ENCODE data around the gene ZFP57.
A peak's percentile ranks its signal among the peaks of the same experiment; 100 is the strongest.

ZFP57 gene

DNA sequence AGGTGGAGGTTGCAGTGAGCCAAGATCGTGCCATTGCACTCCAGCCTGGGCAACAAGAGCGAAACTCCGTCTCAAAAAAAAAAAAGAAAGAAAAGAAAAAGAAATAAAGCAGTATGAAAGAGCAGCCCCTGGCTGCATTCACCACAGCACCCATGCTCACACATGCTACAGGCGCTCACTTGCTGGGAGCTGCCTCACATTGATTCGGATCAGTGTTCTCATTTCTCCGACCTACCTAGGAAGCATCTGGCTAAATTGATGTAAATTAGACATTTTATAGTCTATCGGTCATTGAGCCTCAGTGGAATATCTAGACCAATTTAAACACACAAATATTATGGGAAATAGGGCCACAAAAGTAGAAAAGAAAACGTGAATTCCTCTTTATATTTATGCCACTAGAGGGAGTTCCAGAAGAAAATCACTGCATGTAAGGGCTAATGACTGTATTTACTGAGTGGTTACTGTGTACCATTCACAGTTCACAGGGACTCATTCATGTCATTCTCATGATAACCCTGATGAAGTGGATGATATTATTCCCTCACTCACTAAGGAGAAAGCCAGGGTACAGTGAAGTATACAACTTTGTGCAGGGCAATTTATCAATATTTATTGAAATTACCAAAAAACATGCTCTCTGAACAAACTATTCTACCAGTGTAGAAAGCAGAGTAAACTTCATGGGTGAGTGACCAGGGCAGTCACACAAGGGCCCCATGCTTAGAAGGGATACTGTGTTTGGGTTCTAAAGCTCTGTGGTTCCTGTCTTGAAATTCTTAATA is 29.3 kb downstream of the ZFP57 start:
- DNase-seq, result no peak

DNA sequence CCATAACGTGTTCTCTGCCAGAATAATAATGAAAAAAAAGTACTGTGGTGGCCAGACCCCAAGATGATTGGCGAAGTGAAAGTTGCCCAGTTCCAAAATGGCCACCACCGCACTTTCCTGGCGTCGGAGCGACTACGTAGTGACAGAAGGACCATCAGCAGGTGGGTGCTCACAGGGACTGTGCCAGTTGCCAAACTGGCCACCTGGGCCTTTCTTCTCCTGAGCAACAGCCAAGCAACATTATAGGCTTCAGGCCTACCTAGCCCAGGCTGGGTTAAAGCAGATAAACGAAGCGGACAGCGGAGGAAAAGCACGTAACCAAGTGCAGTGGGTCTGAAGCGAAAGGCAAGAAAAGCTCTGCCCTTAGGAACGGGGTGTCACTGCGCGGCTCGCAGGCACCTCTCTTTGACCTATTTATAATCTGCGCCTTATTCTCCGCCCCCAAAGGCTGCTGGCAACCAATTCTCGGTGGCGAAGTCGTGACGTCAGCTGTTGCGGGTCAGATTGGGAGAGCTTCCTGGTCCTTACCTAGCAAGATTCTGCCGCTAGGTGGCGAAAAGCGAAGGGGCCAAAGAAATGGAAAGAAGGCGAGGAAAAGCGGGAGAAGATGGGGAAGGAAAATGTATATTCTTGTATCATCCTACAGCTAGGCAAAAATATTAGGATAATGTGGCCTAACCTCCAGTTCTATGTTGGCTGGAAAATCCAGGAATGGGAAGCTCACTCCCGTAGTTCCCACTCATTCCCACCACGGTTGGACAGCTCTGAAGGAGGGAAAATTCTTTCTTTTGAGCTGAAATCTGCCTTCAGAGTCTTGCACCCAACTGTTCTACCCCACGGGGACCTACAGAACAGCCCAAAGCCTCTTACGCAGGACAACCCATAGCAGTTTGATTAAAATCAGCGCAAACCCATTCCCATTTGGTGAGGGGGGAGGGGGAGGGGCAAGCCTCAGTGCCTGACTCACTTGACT is 31.0 kb downstream of the ZFP57 start:
- peak; percentile 98 for DNase-seq

DNA sequence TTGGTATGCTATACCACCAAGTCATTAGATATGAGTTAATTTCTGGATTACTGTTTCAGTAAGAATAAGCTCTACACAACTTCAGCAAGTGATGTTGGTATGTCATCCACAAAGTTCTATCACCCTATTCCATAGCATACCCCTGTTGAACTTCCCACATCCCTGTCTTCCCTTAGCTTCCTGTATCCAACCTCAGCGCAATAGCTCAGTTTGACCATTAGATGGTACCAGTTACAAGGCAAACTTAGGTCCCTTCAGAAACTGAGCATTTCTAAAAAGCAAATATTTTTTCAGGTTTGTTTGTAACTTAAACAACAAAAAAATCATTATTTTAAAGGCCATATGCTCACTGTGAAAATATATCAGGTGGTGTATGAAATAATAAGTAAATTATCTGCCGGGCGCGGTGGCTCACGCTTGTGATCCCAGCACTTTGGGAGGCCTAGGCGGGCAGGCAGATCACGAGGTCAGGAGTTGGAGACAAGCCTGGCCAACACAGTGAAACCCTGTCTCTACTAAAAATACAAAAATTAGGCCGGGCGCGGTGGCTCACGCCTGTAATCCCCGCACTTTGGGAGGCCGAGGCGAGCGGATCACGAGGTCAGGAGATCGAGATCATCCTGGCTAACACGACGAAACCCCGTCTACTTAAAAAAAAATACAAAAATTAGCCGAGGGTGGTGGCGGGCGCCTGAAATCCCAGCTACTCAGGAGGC is 32.9 kb downstream of the ZFP57 start:
- DNase-seq, result no peak

DNA sequence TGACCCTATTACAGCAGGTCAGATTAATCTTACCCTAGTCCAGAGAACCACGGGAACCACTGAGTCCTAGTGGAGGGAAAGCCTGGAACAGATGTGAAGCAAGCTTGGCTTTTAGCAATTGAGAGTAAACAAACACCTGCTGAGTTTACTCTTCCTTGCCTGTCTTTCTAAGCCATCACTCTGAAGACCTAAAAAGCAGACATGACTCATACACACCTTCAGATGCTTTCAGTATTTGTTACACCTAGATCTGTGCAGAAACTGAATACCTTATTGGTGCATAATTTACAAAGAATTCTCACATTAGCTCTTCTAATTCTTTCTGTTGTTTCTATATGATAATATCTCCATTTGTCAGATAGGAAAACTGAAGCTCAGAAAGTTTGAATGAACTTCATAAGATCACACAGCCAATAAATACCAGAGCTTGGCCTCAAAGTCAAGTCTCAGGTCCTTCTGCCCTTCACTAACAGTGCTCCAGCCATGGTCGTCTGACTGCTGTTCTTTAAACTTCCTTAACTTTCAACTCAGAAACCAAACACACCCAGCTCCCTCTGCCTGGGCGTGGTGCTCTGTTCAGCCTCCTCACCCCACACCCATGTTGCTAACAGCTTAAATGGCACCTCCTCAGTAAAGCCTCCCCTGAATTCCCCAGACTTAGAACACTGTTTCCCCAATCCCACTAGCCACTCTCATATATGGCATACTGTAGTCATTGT is 39.4 kb downstream of the ZFP57 start:
- DNase-seq, result no peak

DNA sequence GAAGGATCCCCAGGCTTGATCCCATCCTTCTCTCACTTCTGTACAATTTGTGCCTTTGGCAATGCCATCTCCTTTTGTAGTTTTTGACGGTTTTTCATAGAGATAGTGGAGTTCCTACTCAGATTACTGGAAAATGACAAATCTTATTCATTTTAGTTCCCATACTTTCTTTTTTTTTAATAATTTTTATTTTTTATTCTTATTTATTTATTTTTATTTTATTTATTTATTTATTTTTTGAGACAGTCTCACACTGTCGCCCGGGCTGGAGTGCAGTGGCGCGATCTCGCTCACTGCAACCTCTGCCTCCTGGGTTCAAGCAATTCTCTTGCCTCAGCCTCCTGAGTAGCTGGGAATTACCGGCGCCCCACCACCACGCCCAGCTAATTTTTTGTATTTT is 43.7 kb downstream of the ZFP57 start:
- DNase-seq, result no peak

DNA sequence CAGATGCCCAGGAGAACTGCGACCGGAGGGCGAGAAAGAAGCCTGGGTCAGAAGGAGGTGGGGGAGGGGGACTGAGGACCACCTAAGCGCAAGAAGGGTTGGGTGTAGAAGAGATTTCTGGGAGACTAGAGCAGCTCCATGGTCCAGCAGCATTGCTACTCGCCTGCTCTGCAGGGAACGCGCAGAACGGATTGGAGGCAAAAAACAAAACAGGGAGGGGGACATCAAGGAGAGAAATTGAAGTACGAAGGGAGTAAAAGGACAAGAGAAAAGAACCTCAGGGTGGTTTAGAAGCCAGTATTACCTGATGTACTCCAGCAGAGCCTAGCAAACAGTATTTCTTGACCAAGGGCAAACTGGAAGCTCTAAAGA is 47.4 kb downstream of the ZFP57 start:
- no peak for DNase-seq

DNA sequence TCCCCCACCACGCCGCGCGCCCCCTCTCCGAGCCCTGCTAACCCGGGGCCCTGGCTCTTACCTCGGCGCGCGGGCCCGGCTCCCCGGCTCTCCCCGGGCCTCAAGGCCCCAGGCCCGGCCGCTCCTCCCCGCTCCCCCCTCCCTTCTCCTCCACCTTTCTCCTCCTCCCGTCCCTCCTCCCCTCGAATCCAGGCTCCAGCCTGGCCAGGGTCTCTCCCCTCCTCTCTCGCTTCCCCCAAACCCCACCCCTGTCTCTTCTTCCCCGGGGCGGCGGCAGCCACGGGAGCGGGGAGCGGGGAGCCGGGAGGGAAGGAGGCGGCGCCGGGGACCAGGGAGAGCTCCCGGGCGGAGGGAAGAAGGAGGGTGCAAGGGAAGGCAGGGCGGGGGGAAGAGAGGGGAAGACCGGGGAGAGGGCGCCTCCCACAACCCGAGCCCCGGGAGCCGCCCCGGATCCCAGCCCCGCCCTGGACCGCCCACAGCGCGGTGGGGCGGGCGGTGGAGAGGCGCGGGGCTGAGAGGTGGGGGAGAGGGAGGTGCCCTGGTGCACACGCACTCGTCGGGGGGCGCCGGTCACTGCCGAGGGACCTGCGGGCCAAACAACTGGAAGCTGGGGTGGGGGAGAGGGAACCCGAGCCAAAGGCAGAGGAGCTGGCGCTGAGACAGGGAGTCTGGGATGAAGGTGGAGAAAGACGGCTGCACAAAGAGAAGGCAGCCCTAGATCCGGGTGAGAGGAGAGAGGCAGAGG is 48.0 kb downstream of the ZFP57 start, which contains the start of gene GABBR1:
GABBR1 (minus strand) TSS at position 395 of the 745 bp plus-strand sequence. CDS start 798 bp downstream, outside the sequence.
- DNase-seq, result peak; percentile 66

DNA sequence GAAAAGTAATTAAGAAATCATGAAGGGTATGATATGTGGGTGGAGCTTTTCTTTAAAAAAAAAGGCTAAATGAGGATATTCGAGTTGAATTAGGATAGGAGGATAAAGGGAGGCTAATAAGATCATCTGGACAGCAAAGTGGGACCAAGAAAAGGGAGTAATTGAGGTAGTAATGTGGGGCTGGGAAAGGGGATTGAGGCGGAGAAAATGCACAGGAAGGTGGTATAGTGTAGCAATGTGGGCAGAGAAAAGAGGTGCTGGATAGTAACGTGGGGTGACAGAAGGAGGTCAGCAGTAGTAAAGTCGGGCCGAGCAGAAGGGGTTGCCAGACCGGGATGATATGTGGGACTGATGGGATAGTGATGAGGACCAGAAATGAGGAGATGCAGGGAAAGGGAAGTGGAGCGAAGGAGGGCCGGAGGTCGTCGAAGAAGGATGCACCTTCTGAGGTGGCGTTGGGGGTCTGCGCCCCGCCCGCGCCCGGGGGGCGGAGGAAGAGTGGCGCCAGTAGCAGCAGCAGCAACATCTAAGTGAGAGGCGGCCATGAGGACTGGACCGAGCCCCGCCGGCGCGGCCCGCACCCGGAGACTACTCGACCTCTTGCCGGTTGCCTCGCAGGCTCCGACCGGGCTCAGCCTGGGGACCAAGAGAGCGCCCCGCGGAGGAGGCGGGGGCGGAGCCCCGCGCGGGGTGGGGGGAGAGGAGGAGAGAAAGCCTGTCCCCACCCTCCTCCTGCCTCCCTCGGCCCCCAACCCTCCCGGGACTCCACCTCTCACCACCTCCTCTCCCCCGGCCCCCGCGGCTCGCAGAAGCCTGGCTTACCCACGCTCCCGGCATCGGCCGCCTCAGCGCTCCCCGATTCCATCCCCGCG is 48.9 kb downstream of the ZFP57 start:
- peak; percentile 24 for DNase-seq

DNA sequence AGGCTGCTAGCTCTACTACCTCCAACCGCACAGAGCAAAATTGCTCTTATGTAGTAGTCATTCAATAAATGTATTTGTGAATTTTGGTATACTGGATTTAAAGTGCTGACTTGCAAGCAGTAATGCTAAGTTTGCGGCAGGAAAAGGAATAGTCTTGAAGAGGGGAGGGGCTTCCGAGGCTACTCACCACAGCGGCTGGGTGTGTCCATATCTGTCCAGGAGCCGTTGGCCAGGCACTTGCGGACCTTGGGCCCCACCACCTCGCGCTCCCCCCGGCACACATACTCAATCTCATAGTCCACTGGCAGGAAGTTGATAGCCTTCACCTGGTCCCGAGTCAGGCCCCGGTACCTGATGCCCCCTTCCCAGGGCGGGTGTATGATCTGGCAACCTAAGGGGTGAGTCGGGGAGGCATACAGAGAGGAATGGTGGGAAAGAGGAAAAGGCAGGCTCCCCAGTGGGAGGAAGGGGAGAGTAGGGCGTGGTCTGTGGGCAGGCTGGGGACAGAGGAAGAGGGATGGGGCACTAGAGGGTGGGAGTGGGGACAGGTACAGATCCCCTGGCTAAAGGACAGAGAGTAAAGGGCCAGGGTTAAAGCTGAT is 49.6 kb downstream of the ZFP57 start:
- DNase-seq, result no peak

DNA sequence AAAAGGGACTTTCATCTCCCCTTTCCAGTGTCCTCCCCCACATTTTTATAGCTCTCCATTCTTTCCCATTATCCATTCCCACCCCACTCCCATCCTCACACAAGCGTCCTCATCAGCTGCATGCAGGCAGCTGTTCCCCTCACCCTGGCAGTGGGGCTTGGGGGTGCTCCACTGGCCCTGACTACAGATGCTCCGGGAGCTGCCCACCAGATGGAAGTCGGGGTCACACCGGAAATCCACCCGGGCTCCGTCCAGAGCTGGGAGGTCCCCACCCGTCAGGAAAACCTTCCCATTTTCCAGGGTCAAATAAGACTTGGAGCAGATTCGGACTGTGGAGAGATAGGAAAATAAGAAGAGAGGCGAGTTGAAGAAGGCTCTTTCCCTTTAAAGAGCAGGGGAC is 50.6 kb downstream of the ZFP57 start:
- DNase-seq, result no peak

DNA sequence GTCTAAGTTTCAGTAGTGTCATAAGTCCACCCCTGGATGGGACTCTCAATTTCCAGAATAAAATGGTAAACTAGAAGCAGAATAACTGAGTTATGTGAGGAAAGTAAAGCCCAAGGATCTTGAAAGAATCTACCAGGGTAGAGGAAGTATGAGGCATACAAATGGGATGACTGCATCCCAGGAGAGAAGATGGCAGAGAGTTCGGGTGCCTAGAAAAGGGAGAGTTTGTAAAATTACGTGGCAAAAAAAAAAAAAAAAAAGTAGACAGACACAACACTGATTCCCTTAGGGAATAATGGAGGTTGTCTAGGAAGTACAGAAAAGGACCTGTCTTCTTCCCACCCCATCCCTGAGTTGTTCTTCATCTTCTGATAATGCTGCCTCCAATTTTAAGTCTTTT is 51.4 kb downstream of the ZFP57 start:
- DNase-seq, result no peak

DNA sequence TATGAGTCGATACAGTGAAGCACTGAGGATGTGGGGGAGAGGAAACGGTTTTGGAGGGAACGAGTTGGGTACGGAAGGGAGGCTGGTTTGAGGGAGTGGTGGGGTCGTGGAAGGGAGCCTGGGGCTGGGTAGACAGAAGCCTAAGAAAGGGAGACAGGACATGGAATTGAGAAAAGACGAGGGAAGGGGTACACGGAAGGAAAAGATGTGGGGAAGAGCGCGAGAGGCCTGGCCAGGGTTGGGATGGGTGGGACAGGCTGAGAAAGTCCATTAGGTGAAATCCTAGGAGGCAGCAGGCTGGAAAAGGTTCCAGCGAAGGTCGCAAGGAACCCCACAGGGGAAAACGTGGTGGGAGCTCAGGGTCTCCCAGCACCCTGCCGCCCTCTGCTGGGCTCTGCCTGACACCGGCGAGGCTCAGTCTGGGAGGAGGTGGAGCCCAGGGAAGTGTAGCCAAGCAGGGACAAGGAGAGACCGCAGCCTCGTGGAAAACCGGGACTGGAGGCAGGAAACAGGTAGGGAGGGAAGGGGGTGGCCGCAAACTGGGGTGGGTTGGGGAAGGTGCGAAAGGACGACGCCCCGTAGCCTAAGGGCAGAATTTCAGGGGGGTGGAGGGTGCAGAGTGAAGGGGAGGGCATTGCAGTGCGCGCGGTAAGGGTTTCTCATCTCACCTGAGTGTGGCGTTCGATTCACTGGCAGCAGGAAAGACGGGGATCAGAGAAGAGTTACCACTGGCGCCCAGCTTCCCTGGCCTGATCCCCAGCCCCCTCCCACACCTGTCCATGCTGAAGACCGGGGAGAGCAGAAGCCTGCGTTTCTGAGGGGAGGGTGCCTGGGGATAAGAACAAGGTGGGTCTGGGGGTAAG is 52.3 kb downstream of the ZFP57 start:
- DNase-seq, result peak; percentile 52

DNA sequence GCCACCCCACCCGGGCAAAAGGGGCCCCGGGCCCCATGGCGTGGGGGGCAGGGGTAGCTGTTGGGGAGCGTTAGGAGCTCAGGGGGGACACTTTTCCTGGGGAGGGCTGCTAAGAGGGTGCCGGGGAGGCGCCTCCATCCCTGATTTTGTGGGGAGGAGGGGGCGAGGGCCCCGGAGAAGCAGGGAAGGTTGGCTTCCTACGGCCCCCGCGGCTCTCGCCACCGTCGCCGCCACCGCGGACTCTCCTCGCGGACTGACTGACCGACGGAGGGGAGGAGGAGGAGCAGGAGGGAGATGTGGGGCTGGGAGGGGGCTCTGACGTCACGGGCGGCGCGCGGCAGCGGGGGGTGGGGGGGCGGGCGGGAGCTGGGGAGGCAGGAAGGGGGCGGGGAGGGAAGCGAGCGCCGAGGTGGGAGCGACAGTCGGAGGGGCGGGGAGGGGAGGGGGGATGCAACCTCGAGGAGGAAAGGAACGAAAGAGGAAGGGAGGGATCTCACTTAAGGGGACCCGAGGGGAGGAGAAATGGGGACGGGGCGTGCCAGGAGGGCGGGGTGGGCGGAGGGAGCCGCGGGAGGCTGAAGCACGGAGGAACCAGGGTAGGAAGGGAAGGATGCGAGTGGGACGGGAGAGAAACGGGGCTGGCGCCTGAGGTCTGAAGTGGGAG is 53.1 kb downstream of the ZFP57 start:
- peak; percentile 25 for DNase-seq

DNA sequence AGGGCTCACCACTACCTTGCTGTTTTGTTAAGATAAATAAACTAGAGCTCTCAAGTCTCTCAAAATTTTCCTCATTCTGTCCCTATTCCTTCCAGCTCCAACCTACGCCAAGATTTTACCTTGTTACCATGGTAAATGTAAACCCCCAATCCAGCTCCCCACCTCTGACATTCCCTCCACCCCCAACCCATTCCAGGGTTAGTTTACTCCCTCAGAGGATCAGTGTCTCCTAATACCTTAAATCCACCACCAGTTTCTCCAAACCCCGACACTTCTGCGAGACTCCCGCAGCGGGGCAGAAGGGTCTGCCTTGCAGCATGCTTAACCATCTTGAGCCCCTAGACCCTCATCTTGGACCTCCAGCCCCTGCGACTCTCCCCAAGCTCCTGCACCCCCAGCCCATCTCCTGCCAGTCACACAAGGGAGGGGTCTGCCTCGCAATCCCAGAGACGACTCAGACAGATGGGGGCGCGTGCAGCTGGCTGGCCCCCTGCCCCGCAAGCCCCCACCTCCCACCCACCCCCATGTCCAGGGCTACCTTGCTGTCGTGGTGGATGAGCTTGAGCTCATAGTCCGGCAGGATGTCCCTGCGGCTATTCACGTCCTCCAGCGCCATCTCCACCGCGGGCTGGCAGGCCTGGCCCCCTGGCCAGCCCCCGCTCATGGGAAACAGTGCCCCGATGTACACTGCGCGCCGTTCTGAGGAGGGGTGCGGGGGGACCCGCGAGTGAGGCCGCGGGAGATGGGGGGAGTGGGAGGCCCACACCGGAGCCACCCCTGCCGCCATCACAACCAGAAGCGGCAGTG is 53.8 kb downstream of the ZFP57 start:
- DNase-seq, result no peak

DNA sequence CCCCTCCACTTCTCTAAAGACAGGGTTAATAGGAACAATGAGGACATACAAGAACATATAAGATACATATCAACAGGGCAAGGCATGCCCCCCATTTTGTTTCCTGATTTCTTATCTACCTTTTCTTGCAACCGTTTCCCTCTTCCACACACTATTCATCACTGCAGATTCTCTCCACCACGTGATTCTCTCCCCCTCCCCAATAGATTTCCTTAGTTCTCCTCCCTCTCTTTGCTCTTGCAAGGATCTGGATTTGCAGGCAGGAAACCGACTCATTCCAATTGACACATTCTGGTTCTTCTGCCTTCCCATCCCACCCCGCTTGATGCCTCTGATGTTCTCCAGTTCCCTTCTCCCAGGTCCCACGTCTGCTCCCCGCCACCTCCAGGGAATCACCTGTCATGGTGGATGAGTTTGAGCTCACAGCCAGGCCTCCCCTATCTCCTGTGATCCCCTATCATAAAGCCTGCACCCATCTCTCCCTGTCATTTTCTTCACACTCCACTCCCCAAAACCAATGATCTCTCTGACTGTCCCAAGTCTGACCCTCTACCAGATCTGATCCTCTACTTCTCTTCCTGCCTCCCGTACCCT is 55.5 kb downstream of the ZFP57 start:
- DNase-seq, result no peak

DNA sequence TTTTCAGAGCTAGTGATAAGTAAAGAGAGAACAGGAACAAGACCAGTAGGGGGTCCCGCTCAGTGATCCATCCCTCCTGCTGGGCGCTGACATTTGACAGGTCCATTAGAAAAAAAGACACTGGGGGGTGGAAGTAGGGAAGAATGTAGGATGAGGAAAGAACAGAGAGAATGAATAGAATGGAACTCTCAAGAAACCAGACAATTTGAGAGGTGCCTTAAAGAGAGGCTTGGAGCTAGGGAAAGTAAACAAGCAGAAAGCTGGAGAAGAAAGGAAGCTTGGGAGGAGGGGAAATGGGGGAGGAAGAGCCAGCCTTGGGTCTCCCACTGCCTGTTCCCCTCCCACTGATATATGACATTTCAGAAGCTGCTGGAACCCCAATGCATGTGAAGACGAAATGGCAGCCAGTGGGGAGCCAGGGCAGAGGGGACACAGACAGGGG is 56.4 kb downstream of the ZFP57 start:
- no peak for DNase-seq
